CD14-positive monocyte (primary cell): ENCODE results near the gene NXT1. TPM values are rescaled to one million over a fixed set of nuclear protein-coding genes. Genes with fewer than 3 reads are reported as not detected.

Source experiments
- DNase-seq, 3 donors: peaks; one replicate each; pipeline ENCODE4 v3.0.0-alpha.2; 2011 to 2022
- H2AFZ ChIP-seq: 2 replicates; pipeline ENCODE4 v1.6.0; 2012; ENCODE audit warnings: mild to moderate bottlenecking, low read depth, low read length, inconsistent platforms; ENCODE audit not compliant: insufficient read depth, poor library complexity, severe bottlenecking
- H3K27ac ChIP-seq, 2 donors: 1 replicate in 1 of 2; 2 replicates in 1 of 2; pipeline ENCODE4 v1.5.1; 2012 to 2013; ENCODE audit warnings: low read length in 2 of 2, control low read depth in 1 of 2, inconsistent platforms in 1 of 2, low read depth in 1 of 2, mild to moderate bottlenecking in 1 of 2
- H3K27me3 ChIP-seq, 2 donors: one replicate each; pipeline versions ENCODE4 v1.6.0 to v1.6.1; 2011 to 2013; ENCODE audit warnings: low read length in 2 of 2; ENCODE audit not compliant: control insufficient read depth in 2 of 2, insufficient read depth in 2 of 2
- H3K36me3 ChIP-seq, 2 donors: replicated peaks in 1 of 2; 1 replicate in 1 of 2; 2 replicates in 1 of 2; pipeline versions ENCODE4 v1.5.1 to v1.6.1; 2012 to 2013; ENCODE audit warnings: low read length in 2 of 2, control low read depth in 1 of 2, inconsistent platforms in 1 of 2, mild to moderate bottlenecking in 1 of 2; ENCODE audit not compliant: insufficient read depth in 2 of 2, control insufficient read depth in 1 of 2
- H3K4me1 ChIP-seq, 2 donors: 1 replicate in 1 of 2; 2 replicates in 1 of 2; pipeline versions ENCODE4 v1.5.1 to v1.6.1; 2012 to 2013; ENCODE audit warnings: low read length in 2 of 2, control low read depth in 1 of 2, inconsistent platforms in 1 of 2, mild to moderate bottlenecking in 1 of 2, moderate library complexity in 1 of 2; ENCODE audit not compliant: insufficient read depth in 2 of 2, control insufficient read depth in 1 of 2
- H3K4me2 ChIP-seq: replicated peaks from 2 replicates; pipeline ENCODE3; 2012; ENCODE audit warnings: low read length, moderate library complexity, mild to moderate bottlenecking; ENCODE audit not compliant: poor library complexity, severe bottlenecking; ENCODE audit errors: extremely low read depth
- H3K4me3 ChIP-seq, 3 experiments: fragments of 200-600 bp in 1 of 3; sonication (generic) in 1 of 3; replicated peaks in 1 of 3; 1 replicate in 2 of 3; 2 replicates in 1 of 3; pipeline ENCODE4 v1.5.1; 2011 to 2013; ENCODE audit warnings: low read length in 3 of 3, mild to moderate bottlenecking in 3 of 3, control low read depth in 2 of 3, low read depth in 2 of 3, inconsistent platforms in 1 of 3, moderate library complexity in 1 of 3
- H3K79me2 ChIP-seq: 2 replicates; pipeline ENCODE4 v1.6.0; 2012; ENCODE audit warnings: mild to moderate bottlenecking, control low read depth, inconsistent platforms, low read length, moderate library complexity; ENCODE audit not compliant: insufficient read depth
- H3K9ac ChIP-seq: 2 replicates; pipeline ENCODE4 v1.6.0; 2017; ENCODE audit warnings: low read length, mild to moderate bottlenecking; ENCODE audit not compliant: insufficient read depth, poor library complexity, severe bottlenecking
- H3K9me3 ChIP-seq, 2 donors: replicated peaks in 1 of 2; 1 replicate in 1 of 2; 2 replicates in 1 of 2; pipeline versions ENCODE4 v1.5.1 to v1.6.1; 2012 to 2013; ENCODE audit warnings: low read length in 2 of 2, control low read depth in 1 of 2; ENCODE audit not compliant: control insufficient read depth in 1 of 2, insufficient read depth in 1 of 2
- H4K20me1 ChIP-seq: 2 replicates; pipeline ENCODE4 v1.6.0; 2012; ENCODE audit warnings: mild to moderate bottlenecking, low read length, control low read depth, moderate library complexity; ENCODE audit not compliant: insufficient read depth
- H3K27ac Mint-ChIP-seq, 7 donors: one replicate each; pipeline ENCODE4 v1.8.0; 2020; ENCODE audit warnings: mild to moderate bottlenecking in 7 of 7, mixed read lengths in 7 of 7, moderate library complexity in 6 of 7, inconsistent platforms in 2 of 7
- H3K27me3 Mint-ChIP-seq, 3 donors: one replicate each; pipeline ENCODE4 v1.8.0; 2021 to 2022; ENCODE audit warnings: low read depth in 3 of 3, mild to moderate bottlenecking in 3 of 3, mixed read lengths in 3 of 3, moderate library complexity in 3 of 3, inconsistent platforms in 1 of 3
- H3K36me3 Mint-ChIP-seq, 2 donors: one replicate each; pipeline ENCODE4 v1.8.0; 2020; ENCODE audit warnings: mixed read lengths in 2 of 2, inconsistent platforms in 1 of 2, mild to moderate bottlenecking in 1 of 2
- H3K4me1 Mint-ChIP-seq: one replicate; pipeline ENCODE4 v1.8.0; 2020; ENCODE audit warnings: mild to moderate bottlenecking, mixed read lengths
- H3K4me3 Mint-ChIP-seq, 2 donors: one replicate each; pipeline ENCODE4 v1.8.0; 2020; ENCODE audit warnings: mild to moderate bottlenecking in 2 of 2, mixed read lengths in 2 of 2, moderate library complexity in 1 of 2
- H3K9me3 Mint-ChIP-seq, 7 donors: one replicate each; pipeline ENCODE4 v1.8.0; 2020 to 2022; ENCODE audit warnings: mixed read lengths in 7 of 7, mild to moderate bottlenecking in 6 of 7, moderate library complexity in 6 of 7, inconsistent platforms in 2 of 7
- WGBS: methylation state at CpG from one replicate; pipeline ENCODE4 v1.1.5; 2013; ENCODE audit warnings: missing lambda C conversion rate; ENCODE audit not compliant: insufficient coverage; 5-methylcytosine and 5-hydroxymethylcytosine counted together
- intact Hi-C, 2 donors: fragments of 100-400 bp; cut with micrococcal nuclease; formaldehyde crosslinking; loops; one replicate each; pipeline versions ENCODE4 v1.15.0 to v1.15.1; 2023
- polyA plus RNA-seq, 3 donors: library from polyadenylated mRNA; depleted of rRNA in 1 of 3; unstranded in 2 of 3; stranded (reverse) in 1 of 3; fragments of 300-500 nt in 2 of 3; fragments of >200 nt in 1 of 3; fragmentation: Illumina TruSeq in 2 of 3; gene quantifications; 1 replicate in 2 of 3; 2 replicates in 1 of 3; pipeline ENCODE4 v1.2.3, GENCODE V29; 2012 to 2021
- small RNA-seq: library from RNA; depleted of rRNA; stranded (forward); fragments of <200 nt; gene quantifications from one replicate; pipeline ENCODE3, GENCODE V24; 2012; ENCODE audit warnings: low read depth; ENCODE audit not compliant: insufficient read length
- TF ChIP-seq, protein P1 (sequence below): fragments of 200-600 bp; IDR thresholded peaks from one replicate; pipeline ENCODE4 v1.8.0; 2022; ENCODE audit warnings: antibody characterized with exemption, mild to moderate bottlenecking

NXT1 gene
- polyA plus RNA-seq, 3 donors, result 37.8 to 140 (median 39.4) TPM

DNA sequence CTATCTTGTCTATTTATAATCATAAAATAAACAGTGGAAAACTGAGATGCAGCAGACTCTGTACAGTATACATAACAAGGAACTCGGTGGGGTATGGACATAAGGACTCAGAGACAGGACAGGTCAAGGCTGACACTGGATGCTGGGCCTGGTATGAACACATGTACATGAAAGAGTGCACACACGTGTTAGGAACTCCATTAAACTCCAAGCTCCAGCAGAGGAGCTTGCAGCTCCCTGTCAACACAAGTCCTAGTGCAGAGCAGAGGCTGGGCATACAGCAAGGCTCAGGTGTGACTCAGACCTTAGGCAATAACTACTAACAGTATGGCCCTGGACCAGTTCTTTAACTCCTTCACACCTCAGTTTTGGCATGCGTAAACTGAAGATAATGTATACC is 53.6 kb downstream of the NXT1 start:
- Histone ChIP-seq H3K36me3 (peaks cover 10 to 33% of the 10 kb centered on the region in 2 donors), H3K4me2 (no peak overlapping the region), H3K9me3 (no peaks in the 10 kb centered on the region), H3K4me3 (no peak overlapping the region), H3K79me2 (peaks cover 53% of the 10 kb centered on the region), H3K27me3 (no peaks in the 10 kb centered on the region), H2AFZ (no peak overlapping the region), H3K9ac (no peak overlapping the region), H3K27ac (no peak overlapping the region), H4K20me1 (peaks cover 55% of the 10 kb centered on the region), H3K4me1 (no peaks in the 10 kb centered on the region)
- intact Hi-C loops, result loop anchor here in 1 of 2 donors (10.0 kb wide), 1 partner anchor 59 kb away; no protein-coding TSS in a partner anchor
- Mint-ChIP-seq H3K27ac (peak overlapping the region in 1 of 7 donors; percentile 50), H3K27me3 (peaks cover 0 to 3% (median 1%) of the 10 kb centered on the region in 3 donors), H3K4me3 (no peak overlapping the region), H3K4me1 (peaks cover 10% of the 10 kb centered on the region), H3K36me3 (peaks cover 28 to 38% of the 10 kb centered on the region in 2 donors), H3K9me3 (no peaks in the 10 kb centered on the region)
- DNase-seq, result no peak
- TF ChIP-seq, protein P1, sequence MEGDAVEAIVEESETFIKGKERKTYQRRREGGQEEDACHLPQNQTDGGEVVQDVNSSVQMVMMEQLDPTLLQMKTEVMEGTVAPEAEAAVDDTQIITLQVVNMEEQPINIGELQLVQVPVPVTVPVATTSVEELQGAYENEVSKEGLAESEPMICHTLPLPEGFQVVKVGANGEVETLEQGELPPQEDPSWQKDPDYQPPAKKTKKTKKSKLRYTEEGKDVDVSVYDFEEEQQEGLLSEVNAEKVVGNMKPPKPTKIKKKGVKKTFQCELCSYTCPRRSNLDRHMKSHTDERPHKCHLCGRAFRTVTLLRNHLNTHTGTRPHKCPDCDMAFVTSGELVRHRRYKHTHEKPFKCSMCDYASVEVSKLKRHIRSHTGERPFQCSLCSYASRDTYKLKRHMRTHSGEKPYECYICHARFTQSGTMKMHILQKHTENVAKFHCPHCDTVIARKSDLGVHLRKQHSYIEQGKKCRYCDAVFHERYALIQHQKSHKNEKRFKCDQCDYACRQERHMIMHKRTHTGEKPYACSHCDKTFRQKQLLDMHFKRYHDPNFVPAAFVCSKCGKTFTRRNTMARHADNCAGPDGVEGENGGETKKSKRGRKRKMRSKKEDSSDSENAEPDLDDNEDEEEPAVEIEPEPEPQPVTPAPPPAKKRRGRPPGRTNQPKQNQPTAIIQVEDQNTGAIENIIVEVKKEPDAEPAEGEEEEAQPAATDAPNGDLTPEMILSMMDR, result no peak
- 85% methylated on average over 2 of the region's 3 CpGs for WGBS

Small RNAs within 50 kb of the gene (small RNA-seq; reads per million reads assigned to genes)
- gene RNA5SP479, result not detected

Other genes starting within 250 kb of the NXT1 start
- 100 to 1,000 TPM in 1 of 3 donors, 1 to 10 TPM in 2; 5.5 to 215 (median 7.0) TPM for gene GZF1, start 11.4 kb downstream of the NXT1 start, polyA plus RNA-seq
- 1 to 10 TPM; 2.4 to 6.3 (median 2.6) TPM for gene NAPB, start 70.7 kb downstream of the NXT1 start, polyA plus RNA-seq
- gene CSTL1, start 88.9 kb downstream of the NXT1 start, polyA plus RNA-seq, result not detected
- gene CST11, start 102.1 kb downstream of the NXT1 start, polyA plus RNA-seq, result not detected
- gene CST8, start 140.3 kb downstream of the NXT1 start, polyA plus RNA-seq, result not detected
- gene CST9L, start 217.7 kb downstream of the NXT1 start, polyA plus RNA-seq, result not detected